NB4 (cell line): ENCODE measurements around the gene KMT2B.

Experiments
- CTCF ChIP-seq: IDR thresholded peaks from one replicate; pipeline ENCODE4 v1.5.1; 2012; ENCODE audit warnings: low read depth, low read length
- MAX ChIP-seq: IDR thresholded peaks from 2 replicates; pipeline ENCODE4 v1.6.1; 2011; ENCODE audit warnings: low read depth, low read length
- POLR2A ChIP-seq: IDR thresholded peaks from 2 replicates; pipeline ENCODE4 v1.6.1; 2011; ENCODE audit warnings: mild to moderate bottlenecking; ENCODE audit not compliant: insufficient read length; ENCODE audit errors: extremely low read depth

GRCh38 chr19:35780058-35780457, 62.3 kb downstream of the KMT2B start:
- no peak for TF ChIP-seq CTCF
- TF ChIP-seq POLR2A: no peak
- TF ChIP-seq MAX: no peak
